OCI-LY3 (cell line): ENCODE measurements around the gene CBFA2T2.

Experiments
- H2AFZ ChIP-seq: fragments of 200-600, 300-600 bp; shearing (Covaris generic); 2 replicates; pipeline ENCODE4 v1.6.0; 2014; ENCODE audit warnings: antibody characterized with exemption, low read depth, low read length
- H3K27ac ChIP-seq: fragments of 200-600, 300-600 bp; sonication (generic); 2 replicates; pipeline ENCODE4 v1.5.1; 2014; ENCODE audit warnings: mild to moderate bottlenecking, low read length, moderate library complexity, mixed read lengths
- H3K27me3 ChIP-seq: fragments of 200-600, 300-600 bp; sonication (generic); 2 replicates; pipeline ENCODE4 v1.6.1; 2014; ENCODE audit warnings: low read depth, low read length, mixed read lengths
- H3K36me3 ChIP-seq: fragments of 200-600, 300-600 bp; sonication (generic); replicated peaks from 2 replicates; pipeline ENCODE3; 2014; ENCODE audit warnings: low read depth, low read length, mixed read lengths
- H3K4me1 ChIP-seq: fragments of 300-600, 200-600 bp; sonication (generic); 2 replicates; pipeline ENCODE4 v1.6.1; 2014; ENCODE audit warnings: low read length, mixed read lengths
- H3K4me2 ChIP-seq: fragments of 200-600, 300-600 bp; sonication (generic); 2 replicates; pipeline ENCODE4 v1.6.1; 2014; ENCODE audit warnings: low read length, mixed read lengths
- H3K4me3 ChIP-seq: fragments of 300-600, 200-600 bp; sonication (generic); 2 replicates; pipeline ENCODE4 v1.5.1; 2014; ENCODE audit warnings: antibody characterized with exemption, mild to moderate bottlenecking, low read length, moderate library complexity
- H3K79me2 ChIP-seq: fragments of 300-600, 200-600 bp; shearing (Covaris generic); 2 replicates; pipeline ENCODE4 v1.6.1; 2014; ENCODE audit warnings: mild to moderate bottlenecking, low read length, mixed read lengths
- H3K9ac ChIP-seq: fragments of 300-600, 200-600 bp; shearing (Covaris generic); 2 replicates; pipeline ENCODE4 v1.6.0; 2014; ENCODE audit warnings: mild to moderate bottlenecking, low read length, moderate library complexity
- H3K9me3 ChIP-seq: fragments of 200-600, 300-600 bp; shearing (Covaris generic); 2 replicates; pipeline ENCODE4 v1.6.1; 2014; ENCODE audit warnings: low read length, mixed read lengths; ENCODE audit not compliant: insufficient read depth
- H4K20me1 ChIP-seq: fragments of 200-600, 300-600 bp; sonication (generic); 2 replicates; pipeline ENCODE4 v1.6.1; 2016; ENCODE audit warnings: low read length, mixed read lengths; ENCODE audit not compliant: insufficient read depth
- EZH2phosphoT487 ChIP-seq: fragments of 200-600 bp; shearing (Covaris generic); IDR thresholded peaks from 2 replicates; pipeline ENCODE4 v1.6.1; 2018; ENCODE audit warnings: antibody characterized with exemption, mixed run types, low read depth
- TF ChIP-seq, protein P1 (sequence below): fragments of 200-600, 300-600 bp; sonication (generic); IDR thresholded peaks from 2 replicates; pipeline ENCODE4 v1.5.1; 2014; ENCODE audit warnings: antibody characterized with exemption, low read length, low read depth

Gene CBFA2T2

DNA sequence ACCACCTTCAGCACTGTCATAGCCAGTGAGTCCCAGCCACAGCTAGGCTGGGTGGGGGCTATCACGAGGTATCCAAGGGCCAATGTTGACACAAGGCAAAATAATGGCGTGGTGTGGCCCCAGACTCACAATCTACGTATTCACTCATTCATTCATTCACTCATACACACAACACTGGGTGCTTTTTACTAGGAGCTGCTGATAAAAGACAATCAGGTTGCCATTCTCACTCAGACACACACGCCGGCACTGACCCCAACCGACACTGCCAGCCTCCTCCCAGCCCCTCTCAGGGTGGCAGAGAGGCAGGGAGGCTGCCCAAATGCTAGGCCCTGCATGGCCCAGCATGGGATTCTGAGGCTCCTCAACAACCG lies 170.8 kb downstream of the CBFA2T2 start:
- Histone ChIP-seq H3K27me3 (no peaks in the 10 kb centered on the region), H2AFZ (no peak overlapping the region), H3K9me3 (no peaks in the 10 kb centered on the region), H3K79me2 (no peaks in the 10 kb centered on the region), H3K4me3 (no peak overlapping the region), H3K36me3 (no peaks in the 10 kb centered on the region), H4K20me1 (no peaks in the 10 kb centered on the region), H3K4me1 (peaks cover 16% of the 10 kb centered on the region), H3K27ac (no peak overlapping the region), H3K9ac (no peak overlapping the region), H3K4me2 (no peak overlapping the region)
- TF ChIP-seq, protein P1, sequence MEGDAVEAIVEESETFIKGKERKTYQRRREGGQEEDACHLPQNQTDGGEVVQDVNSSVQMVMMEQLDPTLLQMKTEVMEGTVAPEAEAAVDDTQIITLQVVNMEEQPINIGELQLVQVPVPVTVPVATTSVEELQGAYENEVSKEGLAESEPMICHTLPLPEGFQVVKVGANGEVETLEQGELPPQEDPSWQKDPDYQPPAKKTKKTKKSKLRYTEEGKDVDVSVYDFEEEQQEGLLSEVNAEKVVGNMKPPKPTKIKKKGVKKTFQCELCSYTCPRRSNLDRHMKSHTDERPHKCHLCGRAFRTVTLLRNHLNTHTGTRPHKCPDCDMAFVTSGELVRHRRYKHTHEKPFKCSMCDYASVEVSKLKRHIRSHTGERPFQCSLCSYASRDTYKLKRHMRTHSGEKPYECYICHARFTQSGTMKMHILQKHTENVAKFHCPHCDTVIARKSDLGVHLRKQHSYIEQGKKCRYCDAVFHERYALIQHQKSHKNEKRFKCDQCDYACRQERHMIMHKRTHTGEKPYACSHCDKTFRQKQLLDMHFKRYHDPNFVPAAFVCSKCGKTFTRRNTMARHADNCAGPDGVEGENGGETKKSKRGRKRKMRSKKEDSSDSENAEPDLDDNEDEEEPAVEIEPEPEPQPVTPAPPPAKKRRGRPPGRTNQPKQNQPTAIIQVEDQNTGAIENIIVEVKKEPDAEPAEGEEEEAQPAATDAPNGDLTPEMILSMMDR: no peak
- TF ChIP-seq EZH2phosphoT487: no peak

DNA sequence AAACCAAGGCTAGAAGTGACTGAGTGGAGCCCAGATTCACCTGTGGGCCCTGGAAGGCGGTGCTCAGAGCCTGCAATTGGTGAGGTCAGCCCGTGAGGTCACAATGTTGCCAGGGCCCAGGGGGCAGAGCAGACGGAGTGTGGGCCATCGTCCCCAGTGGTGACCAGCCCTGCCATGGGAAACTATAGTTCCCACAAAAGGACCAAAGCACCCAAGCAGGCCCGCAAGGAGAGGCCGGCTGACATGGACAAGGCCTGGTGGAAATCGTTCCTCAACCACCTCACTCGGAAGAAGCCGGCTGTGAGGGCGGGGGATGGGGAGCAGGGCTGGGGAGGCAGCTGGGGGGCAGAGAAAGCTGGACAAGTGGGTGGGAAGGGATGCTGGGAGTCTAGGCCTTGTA lies 172.3 kb downstream of the CBFA2T2 start, which contains the start of gene C20orf144:
C20orf144 (plus strand) TSS at position 156 of the 400 bp plus-strand sequence; CDS start at position 175, 19 bp downstream.
- no peaks in the 10 kb centered on the region for H3K9me3 ChIP-seq
- H3K27ac ChIP-seq: peak within 1 kb of the TSS; percentile 32
- H3K27me3 ChIP-seq: no peaks in the 10 kb centered on the region
- H3K4me2 ChIP-seq: peak within 1 kb of the TSS; percentile 93
- no peaks in the 10 kb centered on the region for H3K79me2 ChIP-seq
- H4K20me1 ChIP-seq: no peaks in the 10 kb centered on the region
- peaks cover 26% of the 10 kb centered on the region for H3K4me1 ChIP-seq
- no peak for TF ChIP-seq EZH2phosphoT487
- H2AFZ ChIP-seq: peak within 1 kb of the TSS; percentile 66
- H3K36me3 ChIP-seq: no peaks in the 10 kb centered on the region
- peak within 1 kb of the TSS; percentile 84 for H3K4me3 ChIP-seq
- peak within 1 kb of the TSS; percentile 80 for H3K9ac ChIP-seq

DNA sequence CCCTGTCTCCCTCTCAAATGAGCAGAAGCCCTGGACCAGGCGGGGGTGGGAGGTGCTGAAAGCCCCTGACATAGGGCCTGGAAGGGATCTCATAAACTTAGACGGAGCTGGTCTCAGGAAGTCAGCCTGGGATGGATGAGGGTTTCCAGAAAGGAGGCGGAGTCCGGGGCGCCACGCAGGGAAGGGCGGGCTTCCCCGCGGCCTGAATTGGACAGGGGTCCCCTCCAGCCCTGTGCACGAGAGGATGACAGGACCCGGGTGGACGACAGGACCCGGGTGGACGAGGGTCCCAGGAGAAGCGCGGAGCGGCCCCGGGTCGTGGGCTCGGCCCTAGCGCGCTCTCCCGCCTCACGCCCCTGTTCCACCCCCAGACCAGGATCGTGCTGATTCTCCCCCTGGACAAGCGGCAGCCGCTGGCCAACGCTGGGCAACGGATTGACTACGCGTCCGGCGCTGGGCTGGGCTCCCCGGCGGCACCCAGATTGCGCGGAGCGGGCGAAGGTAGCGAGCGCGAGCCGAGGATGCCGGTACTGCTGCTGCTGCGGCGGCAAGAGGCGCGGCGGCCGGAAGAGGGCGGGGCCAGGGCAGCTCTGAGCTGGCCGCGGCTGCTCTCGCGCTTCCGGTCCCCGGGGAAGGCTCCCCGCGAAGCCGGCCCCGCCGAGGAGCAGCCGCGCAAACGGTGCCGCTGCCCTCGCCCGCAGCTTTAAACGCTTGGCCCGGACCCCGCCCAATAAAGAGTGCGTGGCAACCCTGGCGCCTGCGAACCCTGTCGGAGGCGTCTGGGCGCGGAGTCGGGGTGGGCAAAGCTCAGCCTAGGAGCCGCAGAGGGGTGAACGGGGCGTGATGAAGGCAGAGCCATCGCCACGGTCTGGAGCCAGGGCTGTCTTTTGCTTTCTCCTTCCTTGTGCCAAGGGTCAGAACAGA lies 173.5 kb downstream of the CBFA2T2 start:
- Histone ChIP-seq H2AFZ (peak overlapping the region; percentile 77), H3K36me3 (peaks cover under 1% of the 10 kb centered on the region), H3K27me3 (no peaks in the 10 kb centered on the region), H3K27ac (peak overlapping the region; percentile 40), H3K9ac (peak overlapping the region; percentile 80), H4K20me1 (no peaks in the 10 kb centered on the region), H3K79me2 (no peaks in the 10 kb centered on the region), H3K4me2 (peak overlapping the region; percentile 93), H3K4me3 (peak overlapping the region; percentile 84), H3K4me1 (peaks cover 35% of the 10 kb centered on the region), H3K9me3 (no peaks in the 10 kb centered on the region)
- no peak for TF ChIP-seq EZH2phosphoT487
- TF ChIP-seq, protein P1: no peak

DNA sequence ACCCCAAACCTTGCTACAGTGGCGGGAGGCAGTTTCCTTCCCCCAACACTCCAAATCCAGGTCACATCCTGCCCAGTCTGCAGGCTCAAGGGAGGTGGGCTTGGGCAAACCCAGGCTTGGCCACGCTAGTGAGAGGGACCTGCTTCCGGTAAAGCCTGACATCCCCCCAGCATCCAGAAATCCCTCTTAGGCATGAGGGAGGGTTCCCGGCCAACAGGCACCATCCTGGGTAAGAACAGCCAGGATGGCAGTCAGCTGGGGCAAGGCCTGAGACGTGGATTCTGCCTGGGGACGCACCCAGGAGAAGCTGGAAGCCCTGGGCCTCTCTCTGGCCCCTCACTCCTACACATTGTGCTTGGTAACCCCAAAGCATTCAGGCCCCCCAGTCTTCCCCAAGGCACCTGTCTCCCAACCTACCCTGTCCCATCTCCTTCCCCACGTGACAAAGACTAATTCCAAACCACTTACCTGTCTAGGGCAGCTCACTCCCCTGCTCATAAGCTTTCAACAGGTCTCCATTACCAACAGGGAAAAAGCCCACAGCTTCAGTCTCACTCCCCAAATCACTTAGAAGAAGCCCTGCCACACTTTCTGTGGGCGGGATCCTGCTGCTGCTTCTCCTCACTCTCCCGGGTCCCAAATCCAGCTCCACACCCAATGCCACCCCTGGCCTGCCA lies 174.3 kb downstream of the CBFA2T2 start:
- peaks cover 35% of the 10 kb centered on the region for H3K4me1 ChIP-seq
- no peaks in the 10 kb centered on the region for H3K9me3 ChIP-seq
- H2AFZ ChIP-seq: peak overlapping the region; percentile 77

More for the DNA sequence above, 174.3 kb downstream of the CBFA2T2 start:
- peak overlapping the region; percentile 80 for H3K9ac ChIP-seq
- peaks cover 6% of the 10 kb centered on the region for H3K36me3 ChIP-seq
- peak overlapping the region; percentile 93 for H3K4me2 ChIP-seq
- no peaks in the 10 kb centered on the region for H3K79me2 ChIP-seq
- H3K4me3 ChIP-seq: peak overlapping the region; percentile 84
- H3K27ac ChIP-seq: peak overlapping the region; percentile 40
- H3K27me3 ChIP-seq: no peaks in the 10 kb centered on the region
- TF ChIP-seq EZH2phosphoT487: no peak
- TF ChIP-seq, protein P1: no peak
- H4K20me1 ChIP-seq: no peaks in the 10 kb centered on the region
